ENCODE results near the gene EIF4B. TPM values are rescaled to one million over a fixed set of nuclear protein-coding genes. Genes with fewer than 3 reads are reported as not detected.

EIF4B gene
- total and polyA plus RNA-seq, 2 donors, result 246 to 743 TPM

- 68% methylated on average over 4 of the region's 4 CpGs for WGBS
- H3K4me3 ChIP-seq (ENCODE audit: low read depth, low read length), result no peak overlapping the region
- no peak for DNase-seq (ENCODE audit: extremely low spot score)
- no peak overlapping the region for H3K27ac ChIP-seq (ENCODE audit: low read depth)
- H3K4me1 ChIP-seq (ENCODE audit: insufficient read depth), result no peaks in the 10 kb centered on the region
- no peaks in the 10 kb centered on the region for H3K36me3 ChIP-seq (ENCODE audit: insufficient read depth)
Measured at GRCh38 chr12:53044896-53045695, 38.8 kb downstream of the EIF4B start.

DNA sequence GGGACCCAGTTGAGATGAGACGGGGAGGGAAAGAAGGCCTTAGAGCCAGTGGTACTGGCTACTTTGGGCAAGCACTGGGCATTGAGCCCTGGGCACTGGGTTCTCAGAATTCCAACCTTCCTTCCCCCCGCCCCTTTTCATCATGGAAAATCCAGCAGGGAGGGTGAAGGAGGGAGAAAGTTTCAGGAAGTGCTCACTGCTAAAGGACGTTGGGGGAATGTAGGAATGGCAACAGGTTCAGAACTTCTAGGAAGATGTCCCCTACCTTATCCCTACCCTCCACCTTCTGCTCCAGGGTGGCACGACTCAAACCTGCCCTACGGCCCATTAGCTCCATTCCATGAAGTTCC is 39.4 kb downstream of the EIF4B start:
- Histone ChIP-seq H3K4me1 (ENCODE audit: insufficient read depth) (no peaks in the 10 kb centered on the region), H3K36me3 (ENCODE audit: insufficient read depth) (no peaks in the 10 kb centered on the region), H3K27ac (ENCODE audit: low read depth) (peak overlapping the region; percentile 31), H3K4me3 (ENCODE audit: low read depth, low read length) (no peak overlapping the region)
- WGBS, result 46% methylated on average over 5 of the region's 5 CpGs
- no peak for DNase-seq (ENCODE audit: extremely low spot score)

GRCh38 chr12:53046655-53047220 is 40.5 kb downstream of the EIF4B start:
- Histone ChIP-seq H3K36me3 (ENCODE audit: insufficient read depth) (no peaks in the 10 kb centered on the region), H3K4me3 (ENCODE audit: low read depth, low read length) (peak overlapping the region; percentile 56), H3K4me1 (ENCODE audit: insufficient read depth) (no peaks in the 10 kb centered on the region), H3K27ac (ENCODE audit: low read depth) (peak overlapping the region; percentile 91)
- peak; percentile 72 for DNase-seq (ENCODE audit: extremely low spot score)
- WGBS, result under 1% methylated on average over 43 of the region's 44 CpGs

- H3K4me3 ChIP-seq (ENCODE audit: low read depth, low read length), result peak overlapping the region; percentile 56
- no peaks in the 10 kb centered on the region for H3K36me3 ChIP-seq (ENCODE audit: insufficient read depth)
- no peaks in the 10 kb centered on the region for H3K4me1 ChIP-seq (ENCODE audit: insufficient read depth)
- H3K27ac ChIP-seq (ENCODE audit: low read depth), result peak overlapping the region; percentile 91
- peak; percentile 78 for DNase-seq (ENCODE audit: extremely low spot score)
- WGBS, result 1% methylated on average over 94 of the region's 94 CpGs
Measured at GRCh38 chr12:53047221-53048032, 41.2 kb downstream of the EIF4B start.

- H3K4me3 ChIP-seq (ENCODE audit: low read depth, low read length), result peak overlapping the region; percentile 56
- H3K27ac ChIP-seq (ENCODE audit: low read depth), result peak overlapping the region; percentile 86
- no peaks in the 10 kb centered on the region for H3K36me3 ChIP-seq (ENCODE audit: insufficient read depth)
- no peak for DNase-seq (ENCODE audit: extremely low spot score)
- no peaks in the 10 kb centered on the region for H3K4me1 ChIP-seq (ENCODE audit: insufficient read depth)
- WGBS, result 14% methylated on average over 10 of the region's 10 CpGs
Measured at GRCh38 chr12:53048033-53048779, 42.0 kb downstream of the EIF4B start.

DNA sequence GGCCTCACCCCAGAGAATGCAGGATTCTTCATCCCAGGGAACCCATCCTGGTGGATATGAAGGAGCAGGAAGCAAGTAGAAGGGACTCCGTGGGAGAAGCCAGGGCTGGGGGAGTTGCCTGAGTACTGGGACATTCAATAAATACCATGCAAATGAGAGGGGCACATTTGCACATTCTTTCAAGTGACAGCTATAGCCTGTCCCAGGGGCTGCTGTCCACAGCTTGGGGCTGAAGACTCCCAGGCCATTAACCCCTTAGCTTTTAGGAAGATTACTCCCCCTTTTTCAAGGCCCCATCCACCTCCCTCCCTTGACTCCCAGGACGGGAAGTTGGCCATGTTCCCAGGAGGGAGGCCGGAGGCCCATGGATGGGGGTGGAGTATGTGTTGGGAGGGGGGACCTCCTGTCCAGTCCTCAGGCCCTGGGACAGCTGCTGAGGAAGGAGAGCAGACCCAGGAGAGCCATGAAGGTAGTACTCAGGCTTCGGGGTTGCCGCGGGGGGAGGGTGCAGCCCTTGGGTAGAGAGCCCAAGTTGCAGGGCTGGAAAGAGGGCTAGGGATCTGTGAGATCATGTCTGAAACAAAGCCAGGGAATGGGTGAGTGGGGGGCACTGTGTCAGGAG is 42.6 kb downstream of the EIF4B start:
- Histone ChIP-seq H3K27ac (ENCODE audit: low read depth) (peak overlapping the region; percentile 86), H3K36me3 (ENCODE audit: insufficient read depth) (no peaks in the 10 kb centered on the region), H3K4me1 (ENCODE audit: insufficient read depth) (no peaks in the 10 kb centered on the region), H3K4me3 (ENCODE audit: low read depth, low read length) (peak overlapping the region; percentile 59)
- WGBS, result 15% methylated on average over 6 of the region's 6 CpGs
- no peak for DNase-seq (ENCODE audit: extremely low spot score)

DNA sequence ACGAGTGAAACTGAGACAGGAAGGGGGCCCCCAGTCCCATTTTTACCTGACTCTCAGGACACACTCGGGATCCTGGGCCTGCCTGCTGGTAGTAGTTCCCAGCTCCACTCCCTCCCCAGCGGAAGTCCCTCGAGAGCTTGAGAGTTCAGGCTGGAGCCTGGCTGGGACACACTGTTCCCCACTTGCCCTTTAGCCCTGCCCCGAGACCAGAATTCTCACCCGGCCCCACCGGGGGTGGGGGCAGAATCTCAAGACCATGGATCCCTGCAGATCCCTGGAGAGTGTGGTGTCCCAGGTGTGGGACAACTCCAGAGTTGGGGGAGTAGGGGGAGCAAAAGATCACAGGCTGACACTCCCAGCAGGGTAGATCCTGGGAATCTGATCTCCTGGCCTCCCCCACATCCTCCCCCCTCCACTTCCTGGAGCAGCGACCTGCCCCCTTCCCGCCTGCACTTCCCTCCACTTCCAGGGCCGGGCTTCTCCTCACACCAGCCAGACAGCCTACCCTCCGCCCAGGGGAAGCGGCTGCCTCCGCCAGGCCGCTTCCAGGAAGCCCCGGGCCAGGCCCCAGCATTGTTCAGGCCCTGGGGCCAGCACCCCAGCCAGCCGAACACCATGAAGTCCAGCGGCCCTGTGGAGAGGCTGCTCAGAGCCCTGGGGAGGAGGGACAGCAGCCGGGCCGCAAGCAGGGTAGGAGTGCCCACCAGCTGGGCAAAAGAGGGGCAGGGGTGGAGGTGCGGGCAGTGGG is 43.5 kb downstream of the EIF4B start, which contains the start of gene TNS2:
TSS of gene TNS2 (plus strand) at position 495 of the 748 bp plus-strand sequence. CDS start at position 616, 121 bp downstream.
- H3K4me1 ChIP-seq (ENCODE audit: insufficient read depth), result no peaks in the 10 kb centered on the region
- WGBS, result 20% methylated on average over 20 of the region's 20 CpGs

DNA sequence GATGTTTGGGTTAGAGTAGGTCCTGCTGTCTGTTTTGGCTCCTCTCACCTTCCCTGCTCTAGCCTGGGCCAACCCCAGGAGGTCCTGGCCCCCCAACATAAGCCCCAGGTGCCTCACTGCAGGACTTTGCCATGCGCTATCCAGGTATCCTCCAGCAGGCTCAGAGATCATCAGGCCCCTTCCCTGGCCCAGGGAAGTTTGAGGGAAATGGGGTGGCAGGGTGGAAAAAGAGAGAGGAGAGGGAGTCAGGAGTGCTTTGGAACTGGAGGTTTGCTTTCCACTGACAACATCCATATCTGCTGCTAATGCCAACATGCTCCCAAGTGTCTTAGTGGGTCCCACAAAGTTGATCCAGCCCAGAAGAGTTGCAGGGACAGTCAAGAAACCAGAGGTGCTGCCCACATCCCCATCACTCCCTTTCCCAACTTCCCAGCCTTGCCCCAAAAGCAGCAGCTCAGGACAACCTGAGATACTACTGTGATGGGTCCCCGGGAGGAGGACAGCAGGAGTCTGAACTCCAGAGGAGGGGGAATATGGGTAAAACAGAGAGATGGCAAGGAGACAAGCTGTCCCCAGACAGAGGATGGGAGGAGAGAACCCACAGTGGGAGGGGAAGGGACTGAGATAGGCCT is 44.3 kb downstream of the EIF4B start:
- WGBS, result 59% methylated on average over 2 of the region's 2 CpGs
- peak overlapping the region; percentile 59 for H3K4me3 ChIP-seq (ENCODE audit: low read depth, low read length)
- no peak for DNase-seq (ENCODE audit: extremely low spot score)
- H3K4me1 ChIP-seq (ENCODE audit: insufficient read depth), result no peaks in the 10 kb centered on the region
- H3K27ac ChIP-seq (ENCODE audit: low read depth), result peak overlapping the region; percentile 86
- no peaks in the 10 kb centered on the region for H3K36me3 ChIP-seq (ENCODE audit: insufficient read depth)

More for the DNA sequence above, 43.5 kb downstream of the EIF4B start, which contains the start of gene TNS2:
- Histone ChIP-seq H3K4me3 (ENCODE audit: low read depth, low read length) (peak within 1 kb of the TSS; percentile 59), H3K27ac (ENCODE audit: low read depth) (peak within 1 kb of the TSS; percentile 86), H3K36me3 (ENCODE audit: insufficient read depth) (no peaks in the 10 kb centered on the region)
- DNase-seq (ENCODE audit: extremely low spot score), result no peak

GRCh38 chr12:53051058-53051880 is 45.0 kb downstream of the EIF4B start:
- Histone ChIP-seq H3K27ac (ENCODE audit: low read depth) (peak overlapping the region; percentile 86), H3K4me3 (ENCODE audit: low read depth, low read length) (peak overlapping the region; percentile 59), H3K36me3 (ENCODE audit: insufficient read depth) (no peaks in the 10 kb centered on the region), H3K4me1 (ENCODE audit: insufficient read depth) (no peaks in the 10 kb centered on the region)
- WGBS, result 34% methylated on average over 11 of the region's 11 CpGs
- no peak for DNase-seq (ENCODE audit: extremely low spot score)

DNA sequence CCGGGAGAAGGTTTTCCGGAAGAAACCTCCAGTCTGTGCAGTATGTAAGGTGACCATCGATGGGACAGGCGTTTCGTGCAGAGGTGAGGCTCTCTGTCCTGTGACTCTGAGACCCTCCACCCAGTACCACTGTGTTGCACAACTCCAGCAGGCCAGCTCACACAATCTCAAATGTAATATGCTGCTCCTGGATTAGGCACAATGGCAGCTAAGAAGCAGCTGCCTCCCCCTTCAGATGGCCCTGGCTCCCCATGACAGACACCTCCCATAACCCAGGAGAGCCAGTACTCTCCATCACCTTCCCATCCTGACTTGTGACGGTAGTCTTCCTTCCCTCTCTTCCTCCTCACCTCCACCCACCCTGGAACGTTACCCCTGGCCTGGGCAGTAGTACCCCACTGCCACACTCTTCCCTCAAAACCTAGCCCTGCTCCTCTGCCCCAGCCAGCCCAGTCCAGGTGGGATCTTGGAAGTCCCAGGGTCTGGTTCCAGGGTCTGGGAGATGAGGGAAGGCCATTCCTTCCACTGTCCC is 45.7 kb downstream of the EIF4B start:
- peak overlapping the region; percentile 22 for H3K4me3 ChIP-seq (ENCODE audit: low read depth, low read length)
- H3K27ac ChIP-seq (ENCODE audit: low read depth), result peak overlapping the region; percentile 86
- 48% methylated on average over 7 of the region's 7 CpGs for WGBS
- H3K4me1 ChIP-seq (ENCODE audit: insufficient read depth), result no peaks in the 10 kb centered on the region
- no peaks in the 10 kb centered on the region for H3K36me3 ChIP-seq (ENCODE audit: insufficient read depth)
- DNase-seq (ENCODE audit: extremely low spot score), result no peak
